ELR (cell line): Measurements from ENCODE around the gene GRID1.
"Not testable (repeated sequence)": the region's sequence is repeated elsewhere in the genome, so short reads cannot be mapped to it uniquely, and the experiment has no call there.

Experiments used
- DNase-seq: peaks from one replicate; pipeline ENCODE4 v3.0.0-alpha.2; 2015; ENCODE audit warnings: low read depth

Gene GRID1

DNA sequence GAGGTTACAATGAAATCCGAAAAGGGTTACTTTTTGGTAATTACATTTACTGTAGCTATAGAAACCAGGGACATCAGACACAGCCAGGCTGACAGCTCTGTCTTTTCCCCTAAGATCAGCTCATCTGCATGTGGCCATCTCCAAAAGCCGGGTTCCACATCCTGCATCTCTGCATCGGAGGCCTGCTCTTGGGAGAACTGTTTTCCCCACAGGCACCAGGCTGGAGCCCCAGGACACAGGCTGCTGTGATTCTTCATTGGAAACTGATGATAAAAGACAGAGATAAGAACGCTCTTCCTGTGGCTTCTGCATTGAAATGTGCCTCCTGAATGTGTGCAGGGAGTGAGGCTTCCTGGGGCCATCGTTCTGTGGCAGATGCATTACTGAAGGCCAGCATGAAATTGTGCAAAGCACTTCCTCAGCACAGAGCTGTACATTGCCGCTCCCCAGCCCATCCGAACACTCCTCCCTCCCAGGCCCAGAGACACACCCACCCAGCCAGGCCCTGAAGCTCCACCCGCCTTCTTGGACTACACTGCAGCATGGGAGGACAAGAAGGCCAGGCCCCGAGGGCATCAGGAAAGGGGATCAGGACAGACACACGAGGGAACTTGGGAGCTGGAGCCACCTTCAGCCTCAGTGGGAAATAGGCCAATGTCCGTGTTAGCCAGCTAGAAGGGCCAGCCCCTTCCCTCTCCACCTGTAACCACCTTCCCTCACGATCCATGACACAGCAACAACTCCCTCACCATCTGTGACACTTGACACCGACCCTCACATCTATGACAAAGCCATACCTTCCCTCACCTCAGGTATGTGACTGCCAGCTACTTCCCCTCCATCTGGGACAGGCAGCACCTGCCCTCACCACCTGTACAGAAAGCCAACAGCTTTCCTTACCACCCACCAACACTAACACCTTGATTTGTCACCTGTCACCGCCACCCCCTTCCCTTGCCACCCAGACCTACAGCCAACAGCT lies 113.2 kb downstream of the GRID1 start:
- no peak for DNase-seq

GRCh38 chr10:86252556-86252955 lies 114.0 kb downstream of the GRID1 start:
- DNase-seq, result no peak

GRCh38 chr10:86252079-86252478 lies 114.5 kb downstream of the GRID1 start:
- no peak for DNase-seq

- DNase-seq, result no peak
These were observed 115.2 kb downstream of the GRID1 start for GRCh38 chr10:86251426-86251825.

DNA sequence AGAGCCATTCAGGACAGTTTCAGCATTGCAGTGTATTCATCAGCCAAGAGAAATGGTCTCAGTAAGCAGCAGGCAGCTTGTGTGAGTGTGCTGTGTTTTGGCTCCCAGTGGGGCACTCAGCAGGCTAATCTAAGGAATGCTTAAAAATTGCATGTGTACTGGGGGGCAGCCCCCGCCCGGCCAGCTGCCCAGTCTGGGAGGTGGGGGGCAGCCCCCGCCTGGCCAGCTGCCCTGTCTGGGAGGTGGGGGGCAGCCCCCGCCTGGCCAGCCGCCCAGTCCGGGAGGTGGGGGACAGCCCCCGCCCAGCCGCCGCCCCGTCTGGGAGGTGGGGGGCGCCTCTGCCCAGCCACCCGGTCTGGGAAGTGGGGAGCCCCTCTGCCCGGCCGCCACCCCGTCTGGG lies 116.2 kb downstream of the GRID1 start:
- DNase-seq, result no peak

DNA sequence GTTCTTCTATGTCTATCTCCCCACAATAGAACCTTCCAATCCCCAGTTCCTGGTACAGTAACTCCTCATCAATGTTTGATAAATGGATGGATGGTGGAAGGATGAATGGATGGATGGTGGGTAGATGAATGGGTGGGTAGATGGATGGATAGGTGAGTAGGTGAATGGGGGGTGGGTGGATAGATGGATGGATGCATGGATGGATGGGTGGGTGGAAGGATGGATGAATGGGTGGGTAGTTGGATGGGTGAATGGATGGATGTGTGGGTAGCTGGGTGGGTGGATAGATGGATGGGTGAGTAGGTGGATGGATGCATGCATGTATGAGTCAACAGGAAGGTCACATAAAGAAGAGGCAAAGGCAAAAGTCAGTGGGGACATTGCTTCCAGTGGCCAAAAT lies 116.8 kb downstream of the GRID1 start:
- no peak for DNase-seq

DNA sequence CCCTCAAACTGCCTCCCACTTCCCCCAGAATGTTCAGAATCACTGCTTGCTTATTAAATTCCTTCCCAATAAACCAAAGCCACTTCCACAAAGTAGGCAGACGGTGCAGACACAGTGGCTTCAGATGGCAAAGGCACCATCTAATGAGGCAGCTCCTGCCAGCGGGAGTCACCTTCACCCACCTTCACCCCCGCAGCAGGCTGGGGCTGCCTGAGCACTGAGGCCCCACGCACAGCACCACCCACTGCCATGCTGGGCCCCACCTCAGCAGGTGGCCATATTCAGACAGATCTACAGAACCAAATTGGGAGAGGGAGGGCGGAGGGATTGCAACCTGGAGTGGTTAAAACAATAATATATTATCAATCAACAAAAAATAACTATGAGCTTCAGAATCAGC lies 118.5 kb downstream of the GRID1 start:
- DNase-seq, result no peak

DNA sequence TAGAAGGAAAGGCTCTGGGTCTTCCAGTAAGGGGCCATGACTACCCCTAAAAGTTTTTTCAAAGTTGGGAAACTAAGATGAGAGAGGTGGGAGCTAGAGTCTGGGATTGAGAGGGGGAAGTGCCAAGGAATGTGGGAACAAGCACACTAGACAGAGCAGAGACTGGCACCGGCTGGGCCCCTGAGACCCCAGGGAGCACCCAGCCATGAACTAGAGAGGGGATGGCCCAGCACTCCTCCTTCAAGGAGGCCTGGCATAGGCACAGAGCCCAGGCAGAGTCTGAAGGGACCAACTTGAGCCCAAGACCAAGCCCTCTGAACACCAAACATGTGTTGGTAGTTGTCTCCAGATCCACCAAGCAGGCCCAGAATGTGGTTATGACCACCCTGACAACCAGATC lies 119.0 kb downstream of the GRID1 start:
- no peak for DNase-seq

DNA sequence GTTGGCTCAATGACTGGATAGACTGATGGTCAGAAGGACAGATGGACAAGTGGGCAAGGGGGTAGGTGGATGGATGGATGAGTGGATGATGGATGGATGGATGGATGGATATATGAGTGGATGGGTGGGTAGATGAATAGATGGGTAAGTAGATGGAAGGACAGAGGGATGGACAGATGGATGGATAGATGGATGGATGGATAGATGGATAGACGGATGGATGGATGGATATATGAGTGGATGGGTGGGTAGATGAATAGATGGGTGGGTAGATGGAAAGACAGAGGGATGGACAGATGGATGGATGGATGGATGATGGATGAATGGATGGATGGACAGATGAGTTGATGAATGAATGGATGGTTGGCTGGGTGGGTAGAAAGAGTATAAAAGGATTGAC lies 119.5 kb downstream of the GRID1 start:
- no peak for DNase-seq

GRCh38 chr10:86246279-86246940 lies 120.2 kb downstream of the GRID1 start:
- no peak for DNase-seq

GRCh38 chr10:86245015-86245394 lies 121.6 kb downstream of the GRID1 start:
- no peak for DNase-seq

GRCh38 chr10:86244297-86245014 lies 122.1 kb downstream of the GRID1 start:
- no peak for DNase-seq

- DNase-seq, result no peak
These were observed 122.9 kb downstream of the GRID1 start for GRCh38 chr10:86243651-86244155.

DNA sequence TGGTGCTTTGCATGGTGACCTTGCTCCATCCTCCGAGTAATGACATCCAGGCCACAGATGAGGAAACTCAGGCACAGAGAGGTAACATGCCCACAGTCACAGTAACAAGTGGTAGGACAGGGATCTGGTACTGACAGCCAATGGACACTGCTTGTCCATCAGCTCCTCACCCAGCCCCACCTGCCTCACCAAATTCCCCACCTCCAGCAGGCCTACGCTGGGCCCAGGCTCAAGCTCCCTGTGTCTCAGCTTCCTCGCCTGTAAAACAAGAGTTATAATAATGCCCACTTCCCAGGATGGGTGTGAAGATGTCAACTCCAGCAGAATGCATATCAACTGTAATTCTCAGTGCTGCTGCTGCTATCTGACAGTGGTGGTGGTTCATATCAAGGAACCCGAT lies 123.8 kb downstream of the GRID1 start:
- DNase-seq, result no peak

DNA sequence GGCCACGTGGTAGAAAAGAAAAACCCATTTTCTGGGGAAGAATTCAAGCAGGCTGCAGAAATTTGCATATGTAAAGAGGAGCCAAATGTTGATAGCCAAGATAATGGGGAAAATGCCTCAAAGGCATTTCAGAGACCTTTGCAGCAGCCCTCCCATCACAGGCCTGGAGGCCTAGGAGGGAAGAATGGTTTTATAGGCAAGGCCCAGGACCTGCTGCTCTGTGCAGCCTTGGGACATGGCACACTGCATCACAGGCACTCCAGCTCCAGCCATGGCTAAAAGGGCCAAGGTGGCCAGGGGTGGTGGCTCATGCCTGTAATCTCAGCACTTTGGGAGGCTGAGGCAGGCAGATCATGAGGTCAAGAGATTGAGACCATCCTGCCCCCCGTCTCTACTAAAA lies 128.5 kb downstream of the GRID1 start:
- not testable (repeated sequence) for DNase-seq

DNA sequence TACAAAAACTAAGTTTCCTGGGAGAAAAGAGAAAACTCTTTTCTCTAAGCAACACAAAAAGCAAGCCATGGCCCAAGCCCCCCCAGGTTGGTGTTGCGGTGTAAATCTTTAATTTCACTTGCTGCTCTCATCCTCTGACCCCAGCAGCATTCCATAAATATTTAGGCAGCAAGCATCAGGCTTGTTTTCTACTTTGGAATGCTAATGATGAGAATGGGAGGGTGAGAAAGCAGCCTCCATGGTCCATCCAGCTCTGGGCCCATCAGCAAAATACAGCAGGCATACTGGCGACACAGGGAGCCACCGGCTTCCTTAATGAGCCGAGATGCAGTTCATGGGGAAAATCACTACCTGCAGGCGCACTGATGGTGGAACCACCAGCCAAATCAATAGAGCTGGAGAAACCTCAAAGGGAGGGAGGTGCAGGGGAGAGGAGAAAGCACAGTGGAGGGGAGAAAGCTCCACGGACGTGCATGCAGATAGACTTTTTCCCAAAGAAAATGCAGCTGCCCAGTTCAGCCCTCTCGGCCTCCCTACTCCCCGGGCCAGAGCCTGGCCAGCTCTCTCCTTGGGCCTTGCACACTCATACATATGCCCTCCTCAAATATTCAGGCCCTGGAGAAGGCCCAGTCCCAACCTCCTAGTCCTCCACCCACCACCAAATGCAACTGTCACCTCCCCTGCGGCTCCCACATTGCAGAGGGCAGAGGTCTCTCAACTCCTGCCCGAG lies 131.9 kb downstream of the GRID1 start:
- DNase-seq, result no peak

DNA sequence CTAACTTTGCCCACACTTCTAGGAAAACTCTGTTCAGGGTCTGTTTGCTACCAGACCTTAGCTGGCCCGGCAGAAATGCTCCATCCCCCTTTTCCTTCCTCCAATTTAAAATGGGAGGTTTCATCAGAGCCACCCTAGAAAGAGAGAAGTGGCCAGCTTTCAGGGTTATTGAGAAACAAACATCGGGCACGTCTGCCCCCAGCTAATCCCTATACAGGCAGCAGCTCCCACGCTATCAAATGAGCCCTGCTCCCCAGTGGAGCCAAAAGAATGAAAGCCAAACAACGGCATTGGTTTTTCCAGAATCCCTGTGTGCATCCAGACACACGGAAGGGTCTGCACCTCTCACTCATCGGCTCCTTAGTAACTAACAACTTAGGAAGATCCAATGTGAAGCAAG lies 132.5 kb downstream of the GRID1 start:
- DNase-seq, result no peak

DNA sequence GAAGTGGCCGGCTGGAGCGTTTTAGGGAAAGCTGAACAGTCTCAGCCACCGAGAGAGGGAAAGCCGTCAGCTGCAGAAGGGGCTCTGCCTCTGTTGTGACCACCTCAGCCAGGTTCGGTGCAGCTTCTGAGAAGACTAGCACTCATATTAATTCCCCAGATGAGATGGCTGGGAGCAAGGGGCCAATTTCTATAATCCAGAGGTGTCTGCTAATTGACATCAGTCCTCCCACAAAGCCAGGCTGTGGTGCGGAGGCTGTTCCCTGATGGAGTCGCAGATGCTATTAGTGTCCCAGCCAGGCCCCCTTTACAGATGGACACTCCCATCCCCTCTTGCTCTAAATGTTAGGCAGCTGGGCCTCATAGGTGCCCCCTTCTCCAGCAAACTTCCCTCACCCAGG lies 133.5 kb downstream of the GRID1 start:
- no peak for DNase-seq

DNA sequence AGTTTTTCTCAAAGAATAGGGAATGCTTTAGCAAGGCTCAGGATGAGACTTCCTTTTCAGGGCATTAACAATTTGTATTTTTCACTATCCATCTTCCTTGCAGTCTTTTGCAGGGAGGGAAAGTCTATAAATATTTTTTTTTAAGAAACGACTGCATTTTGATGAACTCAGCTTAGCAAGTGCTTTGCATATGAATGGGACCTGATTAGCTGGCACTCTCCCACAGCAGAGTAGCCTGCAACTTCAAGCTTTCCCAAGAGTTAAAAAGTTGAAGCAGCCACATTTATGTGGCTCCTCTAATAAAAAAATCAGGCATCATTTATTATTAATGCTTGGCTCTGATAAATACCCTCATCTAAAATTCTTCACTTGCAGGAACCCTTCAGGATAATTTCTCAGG lies 134.0 kb downstream of the GRID1 start:
- no peak for DNase-seq

DNA sequence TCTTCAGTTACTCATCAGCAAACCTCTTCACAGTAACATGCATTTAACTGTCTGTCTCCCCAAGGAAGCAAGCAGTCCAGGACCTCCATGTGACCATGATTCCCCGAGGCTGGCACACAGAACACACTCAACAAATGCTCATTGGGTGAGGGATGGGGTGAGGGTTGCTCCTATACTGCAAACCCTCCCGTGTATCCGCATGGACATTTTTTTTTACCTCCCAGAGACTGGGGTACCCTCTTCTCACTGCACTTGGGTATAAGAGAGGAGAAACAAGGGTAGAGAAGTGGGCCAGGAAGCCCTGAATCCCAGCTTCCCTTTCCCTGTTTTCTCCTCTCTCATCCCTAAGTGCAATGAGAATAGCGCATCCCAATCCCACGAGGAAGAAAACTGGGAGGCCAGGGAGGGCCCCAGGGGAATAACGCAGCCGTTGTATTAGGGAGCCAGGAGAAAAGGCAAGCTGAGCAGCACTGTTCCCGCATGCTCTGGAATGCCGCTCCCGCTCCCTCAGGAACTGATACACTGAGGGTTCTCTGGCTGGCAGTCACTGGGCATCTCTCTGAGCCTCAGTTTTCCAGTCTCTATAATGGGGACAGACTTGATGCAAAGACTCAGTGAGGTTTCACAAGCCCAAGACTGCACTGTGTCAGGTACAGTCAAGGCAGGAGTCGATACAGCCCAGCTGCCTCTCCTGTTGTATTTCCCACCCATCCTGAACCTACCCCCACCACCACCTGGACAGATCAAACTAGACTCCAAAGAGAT lies 134.6 kb downstream of the GRID1 start:
- no peak for DNase-seq

- DNase-seq, result no peak
These were observed 135.9 kb downstream of the GRID1 start for GRCh38 chr10:86230557-86231180.
